Panc1 (cell line): ENCODE measurements around the gene ROR1. TPM values are rescaled to one million over a fixed set of nuclear protein-coding genes. Genes with fewer than 3 reads are reported as not detected.

ENCODE experiments used
- ATAC-seq: fragments of 200-7000 bp; cut with Tn5 transposase; 2 replicates; pipeline ENCODE4 v1.9.1; 2020; ENCODE audit warnings: mild to moderate bottlenecking, moderate library complexity
- BruUV-seq: library from RNA; stranded (reverse); fragments of 400-500 nt; replicated peaks from 2 replicates; lab custom pipeline; 2021; lab: Mats Ljungman, UMichigan
- CTCF ChIA-PET: fragments of 300-600 bp; sonication (Branson Sonifier 250); formaldehyde crosslinking; loops from one replicate; lab custom pipeline; 2022; ENCODE audit warnings: antibody characterized with exemption; lab: Charles Lee
- POLR2A ChIA-PET: fragments of 300-600 bp; sonication (Branson Sonifier 250); formaldehyde crosslinking; loops from one replicate; lab custom pipeline; 2022; ENCODE audit warnings: antibody characterized with exemption; lab: Charles Lee
- DNase-seq: peaks from one replicate; pipeline ENCODE4 v3.0.0-alpha.2; 2010; ENCODE audit warnings: low read depth, low spot score
- H3K27ac ChIP-seq: 2 replicates; pipeline ENCODE4 v1.5.1; 2011; ENCODE audit warnings: mild to moderate bottlenecking, low read length, inconsistent platforms
- H3K27me3 ChIP-seq: fragments of 200-500 bp; sonication (Bioruptor generic); 2 replicates; pipeline ENCODE4 v1.6.0; 2014; ENCODE audit warnings: low read length, inconsistent platforms; ENCODE audit not compliant: control insufficient read depth, insufficient read depth
- H3K36me3 ChIP-seq: fragments of 200-500 bp; sonication (Bioruptor generic); 2 replicates; pipeline ENCODE4 v1.5.1; 2014; ENCODE audit warnings: inconsistent platforms, mild to moderate bottlenecking, low read length, moderate library complexity; ENCODE audit not compliant: control insufficient read depth, insufficient read depth
- H3K4me1 ChIP-seq: 2 replicates; pipeline ENCODE4 v1.5.1; 2011; ENCODE audit warnings: inconsistent platforms, mild to moderate bottlenecking, low read length, moderate library complexity; ENCODE audit not compliant: control insufficient read depth, insufficient read depth
- H3K4me3 ChIP-seq, 2 experiments: 2 replicates each; pipeline ENCODE4 v1.5.1; 2011 to 2012; ENCODE audit warnings: low read depth in 2 of 2, low read length in 2 of 2, mild to moderate bottlenecking in 2 of 2, inconsistent platforms in 1 of 2, moderate library complexity in 1 of 2
- H3K9me3 ChIP-seq: fragments of 200-500 bp; sonication (Bioruptor generic); 2 replicates; pipeline ENCODE4 v1.5.1; 2014; ENCODE audit warnings: low read depth, mild to moderate bottlenecking, inconsistent platforms, low read length, moderate library complexity; ENCODE audit not compliant: control insufficient read depth, insufficient read depth
- CTCF ChIP-seq: fragments of 450-650 bp; IDR thresholded peaks from 2 replicates; pipeline ENCODE4 v1.5.1; 2017; ENCODE audit warnings: mild to moderate bottlenecking
- POLR2AphosphoS5 ChIP-seq: IDR thresholded peaks from 2 replicates; pipeline ENCODE4 v1.6.1; 2012; ENCODE audit warnings: mild to moderate bottlenecking, low read depth, low read length, moderate library complexity
- REST ChIP-seq, 2 experiments: IDR thresholded peaks; 2 replicates each; pipeline ENCODE4 v1.6.1; 2011 to 2012; ENCODE audit warnings: low read depth in 2 of 2, control low read depth in 1 of 2, low read length in 1 of 2, mild to moderate bottlenecking in 1 of 2, moderate library complexity in 1 of 2; ENCODE audit not compliant: insufficient read depth in 1 of 2
- SIN3A ChIP-seq: IDR thresholded peaks from 2 replicates; pipeline ENCODE4 v1.6.1; 2012; ENCODE audit warnings: low read depth, mild to moderate bottlenecking, low read length, moderate library complexity, borderline replicate concordance; ENCODE audit not compliant: insufficient read depth
- TCF7L2 ChIP-seq: IDR thresholded peaks from 2 replicates; pipeline ENCODE4 v1.6.1; 2011; ENCODE audit warnings: mild to moderate bottlenecking, low read depth, low read length, inconsistent platforms
- in situ Hi-C: cut with HindIII; loops from 2 replicates; pipeline ENCODE4 v1.10.0; 2016; ENCODE audit warnings: low sequenced_read_pairs, low pct_unique_long_range_greater_than_20kb
- intact Hi-C: fragments of 100-400 bp; cut with micrococcal nuclease; formaldehyde crosslinking; loops from one replicate; pipeline ENCODE4 v1.10.0; 2022; ENCODE audit not compliant: unreplicated experiment
- total RNA-seq: library from RNA; stranded (reverse); gene quantifications from one replicate; pipeline ENCODE4 v1.2.1, GENCODE V29; 2021; ENCODE audit not compliant: unreplicated experiment

The ROR1 gene
- total RNA-seq, 1 experiment from 2014 or later, result 19.3 TPM

- ChIA-PET POLR2A (interaction anchor here (1.2 kb wide), 1 partner anchor 22 kb away, joined by 3 read pairs; no protein-coding TSS in a partner anchor), CTCF (no interaction called here)
- Histone ChIP-seq H3K27me3 (no peaks in the 10 kb centered on the region), H3K9me3 (no peaks in the 10 kb centered on the region), H3K4me1 (no peaks in the 10 kb centered on the region), H3K36me3 (no peaks in the 10 kb centered on the region), H3K27ac (no peak overlapping the region), H3K4me3 (no peak overlapping the region)
- no TSS peak for BruUV-seq
- ATAC-seq (no peak), DNase-seq (no peak)
- intact Hi-C loops (no loop called here), in situ Hi-C loops (no loop called here)
- TF ChIP-seq SIN3A, result no peak
- no peak for TF ChIP-seq REST (IDR thresholded peaks at IDR 0.05; ENCODE audit: insufficient read depth in 1 of 2, low read depth in 2 of 2, low read length in 1 of 2)
- TF ChIP-seq CTCF, result no peak
- TF ChIP-seq POLR2AphosphoS5, result no peak
- no peak for TF ChIP-seq TCF7L2
Measured at GRCh38 chr1:63753591-63753990, 20.2 kb upstream of the ROR1 start.

DNA sequence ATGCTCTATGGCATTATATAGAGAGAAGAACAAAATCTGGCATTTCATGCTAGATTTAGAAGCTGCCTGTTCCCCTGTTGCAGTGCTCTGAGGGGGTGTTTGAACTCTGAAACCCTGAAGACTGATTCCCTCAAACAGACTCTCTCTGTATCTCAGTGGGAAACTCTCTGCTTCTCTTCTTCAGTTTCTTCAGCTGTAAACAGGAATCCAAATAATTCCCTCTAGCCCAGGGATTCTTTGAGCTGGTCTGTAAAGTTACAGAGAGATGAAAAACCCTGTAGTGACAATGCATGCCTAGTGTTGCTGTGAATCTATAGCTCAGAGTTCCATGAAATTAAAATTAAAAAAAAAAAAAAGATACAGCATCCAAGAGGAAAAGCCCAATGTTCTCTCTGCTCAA lies 17.0 kb upstream of the ROR1 start:
- intact Hi-C loops, result no loop called here
- ATAC-seq (no peak), DNase-seq (no peak)
- ChIA-PET POLR2A (interaction anchor here (0.6 kb wide), 1 partner anchor 455 kb away, joined by 6 read pairs; no protein-coding TSS in a partner anchor), CTCF (interaction anchor here (0.6 kb wide), 1 partner anchor 82 kb away, joined by 3 read pairs; no protein-coding TSS in a partner anchor)
- TF ChIP-seq REST (IDR thresholded peaks at IDR 0.05; ENCODE audit: insufficient read depth in 1 of 2, low read depth in 2 of 2, low read length in 1 of 2), result no peak
- TF ChIP-seq CTCF, result no peak
- no peak for TF ChIP-seq SIN3A
- TF ChIP-seq TCF7L2, result no peak
- TF ChIP-seq POLR2AphosphoS5, result no peak
- Histone ChIP-seq H3K27ac (no peak overlapping the region), H3K4me1 (no peaks in the 10 kb centered on the region), H3K27me3 (no peaks in the 10 kb centered on the region), H3K36me3 (no peaks in the 10 kb centered on the region), H3K4me3 (no peak overlapping the region), H3K9me3 (no peaks in the 10 kb centered on the region)
- no TSS peak for BruUV-seq
- in situ Hi-C loops, result no loop called here
